VCaP (cell line): Measurements from ENCODE around the gene ERVV-1.

Source experiments
- H3K27ac ChIP-seq: fragments of 450-650 bp; 2 replicates; pipeline ENCODE4 v1.5.1; 2017
- TF ChIP-seq, protein P1 (sequence below): fragments of 450-650 bp; conservative IDR thresholded peaks from 2 replicates; pipeline ENCODE4 v1.5.1; 2017; ENCODE audit warnings: mild to moderate bottlenecking, moderate library complexity

Gene ERVV-1

DNA sequence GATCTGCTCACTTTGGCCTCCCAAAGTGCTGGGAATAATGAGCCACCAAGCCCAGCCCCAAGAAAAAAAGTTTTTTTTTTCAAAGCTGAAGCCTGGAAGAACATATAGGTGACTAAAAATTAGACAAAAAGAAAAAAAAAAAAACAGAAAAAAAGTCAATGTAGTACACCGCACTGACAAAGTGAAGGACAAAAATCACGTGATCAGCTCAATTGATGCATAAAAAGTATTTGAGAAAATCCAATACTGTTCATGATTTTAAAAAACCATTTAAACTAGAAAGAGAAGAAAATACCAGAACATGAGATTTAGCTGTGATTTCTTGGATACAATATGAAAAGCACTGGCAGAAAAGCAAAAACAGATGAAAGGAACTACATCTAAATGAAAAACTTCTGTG, 20.3 kb downstream of the ERVV-1 start:
- TF ChIP-seq, protein P1, sequence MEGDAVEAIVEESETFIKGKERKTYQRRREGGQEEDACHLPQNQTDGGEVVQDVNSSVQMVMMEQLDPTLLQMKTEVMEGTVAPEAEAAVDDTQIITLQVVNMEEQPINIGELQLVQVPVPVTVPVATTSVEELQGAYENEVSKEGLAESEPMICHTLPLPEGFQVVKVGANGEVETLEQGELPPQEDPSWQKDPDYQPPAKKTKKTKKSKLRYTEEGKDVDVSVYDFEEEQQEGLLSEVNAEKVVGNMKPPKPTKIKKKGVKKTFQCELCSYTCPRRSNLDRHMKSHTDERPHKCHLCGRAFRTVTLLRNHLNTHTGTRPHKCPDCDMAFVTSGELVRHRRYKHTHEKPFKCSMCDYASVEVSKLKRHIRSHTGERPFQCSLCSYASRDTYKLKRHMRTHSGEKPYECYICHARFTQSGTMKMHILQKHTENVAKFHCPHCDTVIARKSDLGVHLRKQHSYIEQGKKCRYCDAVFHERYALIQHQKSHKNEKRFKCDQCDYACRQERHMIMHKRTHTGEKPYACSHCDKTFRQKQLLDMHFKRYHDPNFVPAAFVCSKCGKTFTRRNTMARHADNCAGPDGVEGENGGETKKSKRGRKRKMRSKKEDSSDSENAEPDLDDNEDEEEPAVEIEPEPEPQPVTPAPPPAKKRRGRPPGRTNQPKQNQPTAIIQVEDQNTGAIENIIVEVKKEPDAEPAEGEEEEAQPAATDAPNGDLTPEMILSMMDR = no peak
- no peak overlapping the region for H3K27ac ChIP-seq

DNA sequence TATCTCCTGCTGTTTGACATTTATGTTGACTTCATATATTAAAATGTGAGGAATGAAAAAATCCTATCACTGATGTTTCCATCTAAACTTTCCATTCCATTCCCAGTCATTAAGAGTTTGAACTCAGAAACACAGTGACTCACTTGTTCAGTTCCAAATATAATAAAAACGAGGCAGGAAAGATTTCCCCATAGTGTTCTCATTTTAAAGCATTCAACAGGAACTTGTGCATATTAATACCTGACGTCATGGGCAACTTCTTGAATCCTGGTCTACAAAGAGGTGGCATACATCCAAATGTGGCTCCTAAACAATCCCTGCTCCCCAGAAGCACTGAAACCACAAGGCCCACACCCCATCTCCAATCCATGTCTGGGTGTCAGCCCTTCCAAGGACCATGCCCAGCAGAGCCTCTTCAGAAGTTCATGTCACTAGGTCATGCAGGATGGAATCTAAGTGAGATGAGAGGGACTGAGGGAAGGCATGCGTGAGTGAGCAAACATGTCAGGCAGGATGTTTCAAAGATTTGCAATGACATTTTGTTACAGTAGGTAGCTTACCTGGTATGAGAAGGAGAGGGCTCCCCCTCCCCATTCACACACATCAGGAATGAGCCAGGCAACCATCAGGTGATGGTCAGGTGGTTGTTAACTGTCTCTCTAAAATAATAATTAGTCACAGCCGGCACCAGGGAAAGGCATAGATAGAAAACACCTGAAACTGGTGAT, 21.4 kb downstream of the ERVV-1 start:
- TF ChIP-seq, protein P1 = no peak

DNA sequence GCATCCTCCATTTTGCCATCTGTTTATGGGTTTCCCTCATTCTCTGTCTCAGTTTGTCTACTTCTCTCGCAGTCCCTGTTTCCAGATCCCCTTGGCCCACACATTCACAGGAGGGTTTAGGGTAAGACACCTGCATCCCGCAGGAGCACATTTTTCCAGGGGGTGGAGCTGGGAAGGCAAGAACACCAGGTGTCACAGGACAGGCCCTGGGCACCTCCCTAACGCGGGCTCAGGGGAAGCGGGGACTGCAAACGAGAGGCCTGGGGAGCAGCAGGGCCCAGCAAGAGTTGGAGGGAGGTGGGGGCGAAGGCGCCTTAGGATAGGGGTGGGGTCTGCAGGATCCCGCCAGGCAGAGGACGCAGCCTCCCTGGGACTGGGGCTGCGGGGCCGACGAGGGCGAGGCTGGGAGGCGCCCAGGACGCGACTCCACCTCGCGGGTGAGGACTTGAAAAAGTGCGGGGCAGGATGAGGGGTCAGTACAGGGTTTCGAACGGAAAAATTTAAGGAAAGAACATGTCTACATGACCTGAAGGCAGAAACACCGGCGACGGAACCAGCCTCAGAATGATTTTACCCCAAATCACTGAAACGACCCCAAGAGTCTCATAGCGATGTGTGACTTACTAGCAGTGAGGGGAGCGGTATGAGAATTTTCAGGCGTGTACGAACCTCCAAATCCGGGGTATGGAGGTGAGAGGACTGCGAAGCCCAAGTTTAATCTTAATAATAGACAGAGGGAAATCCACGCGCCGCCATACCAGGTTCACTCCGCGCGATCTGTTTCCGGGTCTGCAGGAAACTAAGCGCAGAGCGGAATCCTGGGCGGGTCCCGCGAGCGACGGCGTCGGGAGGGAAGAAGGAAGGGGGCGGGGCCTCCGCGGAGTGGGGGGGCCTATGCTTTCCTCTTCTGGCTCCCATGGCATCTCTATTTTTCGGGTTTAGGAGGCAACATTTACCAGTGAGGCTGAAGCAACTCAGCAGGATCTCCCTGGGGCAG, 23.7 kb downstream of the ERVV-1 start:
- H3K27ac ChIP-seq = no peak overlapping the region
- TF ChIP-seq, protein P1 = no peak

More for the DNA sequence above, 21.4 kb downstream of the ERVV-1 start:
- no peak overlapping the region for H3K27ac ChIP-seq

DNA sequence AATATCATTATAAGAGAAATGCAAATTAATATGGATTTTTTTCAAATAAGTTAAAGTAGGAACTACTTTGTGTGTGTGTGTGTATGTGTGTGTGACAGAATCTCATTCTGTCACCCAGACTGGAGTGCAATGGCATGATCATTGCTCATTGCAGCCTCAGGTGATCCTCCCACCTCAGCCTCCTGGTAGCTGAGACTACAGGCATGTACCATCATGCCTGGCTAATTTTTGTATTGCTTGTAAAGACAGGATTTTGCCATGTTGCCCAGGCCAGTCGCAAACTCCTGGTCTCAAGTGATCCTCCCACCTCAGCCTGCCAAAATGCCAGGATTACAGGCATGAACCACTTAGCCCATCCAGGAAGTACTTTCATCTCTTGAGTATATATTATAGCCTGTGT, 27.6 kb downstream of the ERVV-1 start:
- TF ChIP-seq, protein P1 = no peak
- no peak overlapping the region for H3K27ac ChIP-seq

DNA sequence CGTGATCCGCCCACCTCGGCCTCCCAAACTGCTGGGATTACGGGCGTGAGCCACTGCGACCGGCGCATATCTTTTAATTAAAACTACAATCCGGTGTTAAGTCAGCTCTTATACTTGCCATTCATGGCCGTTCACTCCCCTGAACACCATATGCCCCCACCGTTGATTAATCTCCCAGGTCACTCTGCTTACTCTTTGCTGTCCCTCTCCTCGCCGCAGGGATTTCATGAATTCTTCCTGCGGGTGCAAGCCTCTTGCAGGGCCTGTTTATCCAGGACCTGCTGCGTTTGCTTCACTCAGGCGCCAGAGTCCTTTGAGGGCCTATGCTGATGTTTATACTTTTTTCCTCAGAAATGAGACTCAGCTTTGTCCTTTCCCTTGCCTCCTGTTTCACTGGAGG, 31.8 kb downstream of the ERVV-1 start:
- no peak overlapping the region for H3K27ac ChIP-seq
- TF ChIP-seq, protein P1 = no peak

DNA sequence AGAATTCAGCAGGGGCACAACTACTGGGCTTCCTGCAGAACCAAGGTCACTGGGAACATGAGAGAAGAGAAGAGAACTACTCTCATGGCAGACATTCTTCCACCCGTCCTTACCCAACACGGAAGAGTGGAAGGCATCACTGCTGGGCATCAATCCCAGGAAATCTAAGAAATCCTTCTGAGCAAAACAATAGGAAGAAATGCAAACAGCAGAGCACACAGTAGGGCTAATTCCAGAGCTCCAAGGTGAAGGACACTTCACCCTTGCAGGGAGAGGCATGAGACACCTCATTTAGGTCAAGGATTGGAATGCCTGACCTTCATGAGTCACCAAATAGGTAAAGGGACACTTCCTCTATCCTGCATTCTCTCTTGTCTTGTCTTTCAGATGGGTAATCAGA, 33.7 kb downstream of the ERVV-1 start:
- no peak overlapping the region for H3K27ac ChIP-seq
- TF ChIP-seq, protein P1 = no peak

DNA sequence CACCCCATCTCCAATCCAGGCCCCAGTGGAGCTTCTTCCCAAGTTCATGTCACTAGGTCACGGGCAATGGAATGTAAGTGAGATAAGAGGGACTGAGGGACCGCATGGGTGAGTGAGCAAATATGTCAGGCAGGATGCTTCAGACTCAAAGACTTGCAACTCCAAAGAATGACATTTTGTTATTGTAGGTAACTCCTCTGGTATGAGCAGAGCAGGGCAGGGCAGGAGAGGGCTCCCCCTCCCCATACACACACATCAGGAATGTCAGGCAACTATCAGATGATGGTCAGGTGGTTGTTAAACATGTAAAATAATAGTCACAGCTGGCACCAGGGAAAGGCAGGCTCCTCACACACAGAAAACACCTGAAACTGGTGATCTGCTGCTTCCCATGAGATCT, 41.4 kb downstream of the ERVV-1 start:
- no peak overlapping the region for H3K27ac ChIP-seq
- TF ChIP-seq, protein P1 = no peak
